GM18873 (cell line): ENCODE results near the gene GALNT4.
A peak's percentile ranks its signal among the peaks of the same experiment; 100 is the strongest.

Experiments
- ATAC-seq: cut with Tn5 transposase; IDR thresholded peaks from one replicate; pipeline ENCODE4 v1.9.1; 2021; ENCODE audit warnings: mild to moderate bottlenecking, moderate library complexity, moderate number of reproducible peaks; ENCODE audit not compliant: unreplicated experiment, low FRiP score

The GALNT4 gene

GRCh38 chr12:89494411-89495231 is 30.0 kb downstream of the GALNT4 start:
- peak; percentile 66 for ATAC-seq

GRCh38 chr12:89493670-89494302 is 30.8 kb downstream of the GALNT4 start:
- ATAC-seq = no peak

- ATAC-seq = no peak
These were observed 31.7 kb downstream of the GALNT4 start for GRCh38 chr12:89492883-89493282.

- ATAC-seq = no peak
These were observed 33.7 kb downstream of the GALNT4 start for GRCh38 chr12:89490922-89491321.

- ATAC-seq = no peak
These were observed 38.3 kb downstream of the GALNT4 start for GRCh38 chr12:89486264-89486663.

- ATAC-seq = no peak
These were observed 40.1 kb downstream of the GALNT4 start for GRCh38 chr12:89484470-89484869.

- ATAC-seq = no peak
These were observed 43.2 kb downstream of the GALNT4 start for GRCh38 chr12:89481213-89481914.

GRCh38 chr12:89479982-89480381 is 44.6 kb downstream of the GALNT4 start:
- ATAC-seq = no peak

- ATAC-seq = no peak
These were observed 46.8 kb downstream of the GALNT4 start for GRCh38 chr12:89477633-89478279.

- ATAC-seq = no peak
These were observed 47.5 kb downstream of the GALNT4 start for GRCh38 chr12:89476904-89477595.

- ATAC-seq = no peak
These were observed 48.4 kb downstream of the GALNT4 start for GRCh38 chr12:89476232-89476631.

GRCh38 chr12:89475203-89475990 is 49.2 kb downstream of the GALNT4 start:
- ATAC-seq = no peak

- ATAC-seq = no peak
These were observed 50.0 kb downstream of the GALNT4 start for GRCh38 chr12:89474615-89475014.
